UCSD-AML1 (cell line): ENCODE results near the gene UBE2S.

Experiments
- DNase-seq: peaks from one replicate; lab custom pipeline; 2025; ENCODE audit not compliant: unreplicated experiment; lab: John Stamatoyannopoulos, UW

Gene UBE2S

GRCh38 chr19:55366790-55367189 is 40.8 kb downstream of the UBE2S start:
- no peak for DNase-seq

- DNase-seq: no peak
Measured at GRCh38 chr19:55365964-55366363, 41.6 kb downstream of the UBE2S start.

GRCh38 chr19:55365245-55365644 is 42.3 kb downstream of the UBE2S start:
- no peak for DNase-seq

- no peak for DNase-seq
Measured at GRCh38 chr19:55362990-55363716, 44.4 kb downstream of the UBE2S start, which contains the start of gene GARIN5B. TSS of gene GARIN5B (minus strand) at chr19:55363260. CDS start at chr19:55363066, 194 bp downstream.

GRCh38 chr19:55362174-55362989 is 45.2 kb downstream of the UBE2S start:
- DNase-seq: no peak

- DNase-seq: no peak
Measured at GRCh38 chr19:55360902-55361301, 46.7 kb downstream of the UBE2S start.

- DNase-seq: no peak
Measured at GRCh38 chr19:55358943-55359908, 48.4 kb downstream of the UBE2S start.

- DNase-seq: no peak
Measured at GRCh38 chr19:55358493-55358892, 49.1 kb downstream of the UBE2S start.

- DNase-seq: no peak
Measured at GRCh38 chr19:55355213-55355821, 52.3 kb downstream of the UBE2S start.

- no peak for DNase-seq
Measured at GRCh38 chr19:55354698-55355212, 52.8 kb downstream of the UBE2S start, which contains the start of gene COX6B2. TSS of gene COX6B2 (minus strand) at chr19:55354719. CDS start at chr19:55354521, 198 bp downstream.

GRCh38 chr19:55353803-55354697 is 53.5 kb downstream of the UBE2S start:
- peak; percentile 69 for DNase-seq

GRCh38 chr19:55353356-55353802 is 54.2 kb downstream of the UBE2S start:
- DNase-seq: no peak

GRCh38 chr19:55352549-55353145 is 54.9 kb downstream of the UBE2S start:
- no peak for DNase-seq

GRCh38 chr19:55352040-55352439 is 55.5 kb downstream of the UBE2S start:
- no peak for DNase-seq

- no peak for DNase-seq
Measured at GRCh38 chr19:55350620-55351315, 56.8 kb downstream of the UBE2S start.
